ENCODE measurements around the gene SNRPD1.
A peak's percentile ranks its signal among the peaks of the same experiment; 100 is the strongest.

The SNRPD1 gene

GRCh38 chr18:21600526-21601410 is 11.3 kb upstream of the SNRPD1 start, which contains the start of gene ESCO1 (continued):
- TF ChIP-seq ZNF426 (tag by site-specific recombination; IDR thresholded peaks at IDR 0.05) = no peak
- TF ChIP-seq ZNF112 (tag by site-specific recombination; IDR thresholded peaks at IDR 0.05) = no peak
- no peak for TF ChIP-seq ZNF292 (tag by site-specific recombination; IDR thresholded peaks at IDR 0.05; ENCODE audit: borderline replicate concordance, low read depth)
- peak; percentile 89 for TF ChIP-seq ZFP3 (tag by site-specific recombination; IDR thresholded peaks at IDR 0.05; ENCODE audit: low read depth)
- TF ChIP-seq ZNF791 (tag by site-specific recombination; IDR thresholded peaks at IDR 0.05) = no peak
- TF ChIP-seq ZNF658 (tag by site-specific recombination; IDR thresholded peaks at IDR 0.05) = no peak
- 0 out of 2 replicates have a peak, but pooled peaks have one; percentile 21 for TF ChIP-seq ZNF792 (tag by site-specific recombination; IDR thresholded peaks at IDR 0.05)
- peak; percentile 82; the same call in 1 of the 2 replicates for TF ChIP-seq SP3 (tag by site-specific recombination; IDR thresholded peaks at IDR 0.05)
- no peak for TF ChIP-seq ZFP69B (tag by site-specific recombination; IDR thresholded peaks at IDR 0.05)
- no peak for TF ChIP-seq RBAK (tag by site-specific recombination; IDR thresholded peaks at IDR 0.05)
- no peak for TF ChIP-seq KLF10 (tag by site-specific recombination; IDR thresholded peaks at IDR 0.05)
- TF ChIP-seq ZNF488 (tag by site-specific recombination; IDR thresholded peaks at IDR 0.05) = no peak
- TF ChIP-seq ZNF610 (tag by site-specific recombination; IDR thresholded peaks at IDR 0.05; ENCODE audit: borderline replicate concordance) = no peak; the same call in 1 of the 2 replicates
- no peak for TF ChIP-seq ZSCAN16 (tag by site-specific recombination; IDR thresholded peaks at IDR 0.05)
- peak; percentile 81 for TF ChIP-seq PRDM10 (tag by site-specific recombination; IDR thresholded peaks at IDR 0.05)
- TF ChIP-seq TRIM28 (IDR thresholded peaks at IDR 0.05; ENCODE audit: borderline replicate concordance, low read length) = peak; percentile 45; the same call in 1 of the 2 replicates
- TF ChIP-seq PRDM4 (tag by site-specific recombination; IDR thresholded peaks at IDR 0.05) = no peak; the same call in 1 of the 2 replicates
- no peak for TF ChIP-seq ZNF274 (IDR thresholded peaks at IDR 0.05; ENCODE audit: low read length)
- no peak for TF ChIP-seq ZNF274 (tag by site-specific recombination; IDR thresholded peaks at IDR 0.05; ENCODE audit: borderline replicate concordance)
- no peak for TF ChIP-seq MYNN (tag by site-specific recombination; IDR thresholded peaks at IDR 0.05; ENCODE audit: borderline replicate concordance)
- no peak; the same call in 1 of the 2 replicates for TF ChIP-seq EGR2 (tag by site-specific recombination; IDR thresholded peaks at IDR 0.05; ENCODE audit: low read depth)
- TF ChIP-seq ZNF362 (tag by site-specific recombination; IDR thresholded peaks at IDR 0.05) = 0 out of 2 replicates have a peak, but pooled peaks have one; percentile 48
- TF ChIP-seq ZNF664 (tag by site-specific recombination; IDR thresholded peaks at IDR 0.05) = peak; percentile 32; the same call in 1 of the 2 replicates
- TF ChIP-seq ZNF324 (tag by site-specific recombination; IDR thresholded peaks at IDR 0.05) = no peak; the same call in 1 of the 2 replicates
- no peak for TF ChIP-seq ZNF169 (tag by site-specific recombination; IDR thresholded peaks at IDR 0.05)
- TF ChIP-seq ZNF660 (tag by site-specific recombination; IDR thresholded peaks at IDR 0.05) = 0 out of 2 replicates have a peak, but pooled peaks have one; percentile 21
- peak; percentile 48 for TF ChIP-seq ZBTB21 (tag by site-specific recombination; IDR thresholded peaks at IDR 0.05)
- TF ChIP-seq ZNF521 (tag by site-specific recombination; IDR thresholded peaks at IDR 0.05) = no peak
- no peak for TF ChIP-seq ZNF155 (tag by site-specific recombination; IDR thresholded peaks at IDR 0.05)
- TF ChIP-seq ZNF184 (tag by site-specific recombination; IDR thresholded peaks at IDR 0.05) = 0 out of 2 replicates have a peak, but pooled peaks have one; percentile 18
- TF ChIP-seq ZNF23 (tag by site-specific recombination; IDR thresholded peaks at IDR 0.05; ENCODE audit: borderline replicate concordance) = no peak
- no peak for TF ChIP-seq ZNF157 (tag by site-specific recombination; IDR thresholded peaks at IDR 0.05)
